D721Med (cell line): ENCODE data around the gene STAMBPL1.

ENCODE experiments used
- DNase-seq: peaks from one replicate; pipeline ENCODE4 v3.0.0; 2011; ENCODE audit warnings: low spot score; ENCODE audit not compliant: insufficient read length
- FAIRE-seq: peaks from 2 replicates; lab custom pipeline; 2011; peaks lifted over from hg19 to GRCh38; lab: Jason Lieb, UNC
- CTCF ChIP-seq: IDR thresholded peaks from 2 replicates; pipeline ENCODE4 v1.5.1; 2012; ENCODE audit warnings: mild to moderate bottlenecking, control low read depth; ENCODE audit not compliant: insufficient read depth; ENCODE audit errors: missing control alignments

STAMBPL1 gene

GRCh38 chr10:88843171-88843570 lies 36.9 kb upstream of the STAMBPL1 start:
- no peak for TF ChIP-seq CTCF
- no peak for FAIRE-seq
- DNase-seq, result no peak

- DNase-seq (no peak), FAIRE-seq (no peak)
- no peak for TF ChIP-seq CTCF
Observed at GRCh38 chr10:88848499-88848898, 31.5 kb upstream of the STAMBPL1 start.

- TF ChIP-seq CTCF, result no peak
- DNase-seq (no peak), FAIRE-seq (no peak)
Observed at GRCh38 chr10:88849234-88849633, 30.8 kb upstream of the STAMBPL1 start.

- FAIRE-seq, result no peak
- no peak for TF ChIP-seq CTCF
Observed at GRCh38 chr10:88850712-88851111, 29.3 kb upstream of the STAMBPL1 start.

GRCh38 chr10:88851706-88852105 lies 28.3 kb upstream of the STAMBPL1 start, which contains the start of gene ANKRD22:
TSS of gene ANKRD22 (minus strand) at chr10:88851844. CDS start at chr10:88851607, 237 bp downstream.
- FAIRE-seq, result no peak
- DNase-seq, result no peak
- TF ChIP-seq CTCF, result no peak

More at GRCh38 chr10:88850712-88851111, 29.3 kb upstream of the STAMBPL1 start:
- no peak for DNase-seq

GRCh38 chr10:88852327-88852726 lies 27.7 kb upstream of the STAMBPL1 start:
- DNase-seq (no peak), FAIRE-seq (no peak)
- TF ChIP-seq CTCF, result no peak

- no peak for TF ChIP-seq CTCF
- DNase-seq (no peak), FAIRE-seq (no peak)
Observed at GRCh38 chr10:88853155-88853881, 26.7 kb upstream of the STAMBPL1 start.
